GM19463 (cell line): ENCODE data around the gene SAMD3.
A peak's percentile ranks its signal among the peaks of the same experiment; 100 is the strongest.
"Not testable (repeated sequence)": the region's sequence is repeated elsewhere in the genome, so short reads cannot be mapped to it uniquely, and the experiment has no call there.

ENCODE experiments used
- ATAC-seq: cut with Tn5 transposase; IDR thresholded peaks from one replicate; pipeline ENCODE4 v1.9.1; 2021; ENCODE audit warnings: mild to moderate bottlenecking, moderate library complexity; ENCODE audit not compliant: unreplicated experiment

The SAMD3 gene

DNA sequence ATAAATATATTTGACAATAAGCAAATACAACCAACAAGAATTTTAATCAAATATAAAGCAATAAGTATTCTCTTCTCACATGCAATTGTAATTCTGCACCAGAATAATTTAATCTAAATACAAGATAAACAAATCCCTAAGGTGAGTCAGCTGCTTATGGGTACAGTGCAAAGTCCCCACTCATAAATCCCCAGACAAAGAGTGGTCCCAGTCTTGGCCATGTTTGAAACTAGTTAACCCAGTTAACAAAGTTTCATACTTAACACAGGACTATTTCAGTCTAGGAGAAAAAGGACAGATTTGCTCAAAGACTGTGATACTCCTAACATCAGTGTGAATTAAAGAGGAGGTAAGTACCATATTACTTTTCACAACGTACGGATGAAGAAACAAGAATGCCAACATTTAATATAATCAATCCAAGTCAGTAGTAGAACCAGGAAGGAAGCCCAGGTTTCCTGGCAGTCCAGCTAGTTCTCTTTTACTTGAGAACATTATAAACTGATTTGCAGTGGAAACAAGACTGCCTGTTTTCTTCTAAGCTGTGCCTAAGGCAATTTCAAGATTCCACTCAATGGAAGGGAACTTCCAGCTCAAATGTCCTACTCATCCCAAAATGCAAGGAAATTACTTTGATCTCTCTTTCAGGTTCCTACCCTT is 10.4 kb downstream of the SAMD3 start:
- no peak for ATAC-seq

DNA sequence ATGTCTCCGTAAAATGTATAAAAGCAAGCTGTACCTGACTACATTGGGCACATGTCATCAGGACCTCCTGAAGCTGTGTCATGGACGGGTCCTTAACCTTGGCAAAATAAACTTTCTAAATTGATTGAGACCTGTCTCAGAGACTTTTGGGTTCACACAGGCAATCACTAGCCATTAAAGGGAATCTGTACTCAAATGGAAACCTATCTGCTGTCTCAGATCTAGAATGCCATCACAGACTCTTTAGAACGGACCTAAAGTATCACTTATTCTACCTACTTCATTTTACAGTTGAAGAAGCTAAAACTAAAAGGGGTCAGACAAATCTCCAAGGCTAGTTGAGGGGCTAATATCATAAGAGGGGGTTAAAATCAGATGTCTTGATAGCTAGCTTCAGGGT is 11.1 kb downstream of the SAMD3 start:
- no peak for ATAC-seq

DNA sequence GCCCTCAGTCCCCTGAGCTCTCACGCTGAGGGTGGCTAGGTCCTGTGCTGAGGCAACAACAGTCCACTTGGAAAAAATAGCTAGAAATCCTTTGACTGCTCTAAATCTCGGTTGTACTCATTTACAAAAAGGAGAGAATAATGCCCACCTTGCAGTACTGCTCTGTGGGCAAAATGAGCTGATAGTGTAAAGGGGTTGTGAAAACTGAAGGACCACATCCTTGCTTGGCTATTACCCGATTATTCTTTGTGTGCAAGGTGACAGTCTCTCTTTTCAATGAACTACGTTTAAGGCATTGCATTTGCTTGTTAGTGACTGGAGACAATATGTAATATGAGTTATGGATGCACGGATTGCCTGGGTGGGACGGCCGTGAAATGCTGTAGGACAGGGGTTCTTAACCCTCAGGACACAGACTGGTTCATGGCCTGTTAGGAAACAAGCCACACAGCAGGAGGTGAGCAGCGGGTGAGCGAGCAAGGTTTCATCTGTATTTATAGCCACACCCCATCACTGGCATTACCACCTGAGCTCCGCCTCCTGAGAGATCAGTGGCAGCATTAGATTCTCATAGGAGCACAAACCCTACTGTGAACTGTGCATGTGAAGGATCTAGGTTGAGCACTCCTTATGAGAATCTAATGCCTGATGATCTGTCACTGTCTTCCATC is 14.6 kb downstream of the SAMD3 start:
- no peak for ATAC-seq

DNA sequence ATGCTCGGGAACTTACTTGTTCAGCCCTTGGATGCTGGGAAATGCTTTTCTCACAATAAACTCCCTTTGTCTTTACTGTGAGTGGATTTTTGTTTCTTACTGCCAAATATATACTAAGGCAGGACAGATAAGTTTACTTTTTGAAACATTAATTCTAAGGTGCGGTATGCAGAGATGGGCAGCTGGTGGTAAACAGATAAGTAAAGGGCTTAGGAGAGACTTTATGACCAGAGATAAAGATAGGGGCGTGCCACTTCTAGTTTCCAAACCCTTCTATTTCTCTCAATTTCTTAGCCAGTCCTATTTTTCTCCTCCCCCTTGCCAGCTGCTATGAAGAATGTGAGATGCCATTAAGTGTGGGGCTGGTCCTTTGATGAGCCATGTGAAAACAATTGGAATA is 16.3 kb downstream of the SAMD3 start:
- no peak for ATAC-seq

DNA sequence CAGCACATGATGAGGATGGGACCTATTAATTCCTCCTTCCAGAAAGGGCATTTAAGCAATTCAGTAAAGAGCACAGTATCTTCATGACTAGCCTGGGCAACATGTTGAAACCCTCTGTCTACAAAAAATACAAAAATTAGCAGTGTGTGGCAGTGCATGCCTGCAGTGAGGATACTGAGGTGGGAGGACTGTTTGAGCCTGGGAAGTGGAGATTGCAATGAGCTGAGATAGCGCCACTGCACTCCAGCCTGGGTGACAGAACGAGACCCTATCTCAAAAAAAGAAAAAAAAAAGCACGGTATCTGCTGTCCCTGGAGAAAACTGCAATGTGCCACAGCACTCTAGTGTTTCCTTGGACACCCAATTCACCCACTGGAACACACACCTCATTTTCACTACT is 18.4 kb downstream of the SAMD3 start:
- no peak for ATAC-seq

DNA sequence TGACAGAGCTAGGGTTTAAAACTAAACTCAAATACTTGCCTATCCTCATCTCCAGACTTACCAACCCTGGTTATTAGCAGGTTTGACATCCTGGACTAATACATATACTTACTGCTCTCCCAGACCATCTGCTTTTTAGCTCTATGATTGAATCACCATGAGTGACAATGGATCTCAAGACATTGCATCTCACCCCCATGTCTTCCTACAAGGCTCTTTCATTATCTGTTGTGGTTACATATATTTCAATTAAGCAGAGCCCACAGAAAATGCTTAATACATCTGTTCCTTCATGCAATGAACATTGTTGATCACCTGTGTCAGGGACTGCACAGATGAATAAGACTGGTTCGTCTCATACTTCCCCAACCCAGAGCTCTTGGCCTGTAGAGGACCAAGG is 19.4 kb downstream of the SAMD3 start:
- ATAC-seq = no peak

DNA sequence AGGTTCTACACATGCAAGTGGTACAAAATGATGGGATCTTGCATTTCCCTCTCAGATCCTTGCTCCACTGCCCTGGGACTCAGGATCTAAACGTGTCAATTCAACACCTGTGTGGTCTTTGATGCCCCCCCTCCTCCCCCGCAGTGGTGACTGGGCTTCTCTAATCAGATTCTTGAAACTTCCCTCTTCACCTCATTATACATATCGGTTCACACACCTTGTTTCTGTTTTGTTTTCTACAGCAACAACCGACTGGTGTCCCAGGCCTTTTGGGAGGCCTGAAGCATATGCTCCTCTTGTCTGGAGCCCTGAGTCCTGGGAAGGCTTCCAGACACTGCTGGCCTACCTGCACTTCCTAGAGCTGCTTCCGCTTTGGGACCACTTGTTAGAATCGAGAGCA is 20.0 kb downstream of the SAMD3 start:
- ATAC-seq = peak; percentile 78

DNA sequence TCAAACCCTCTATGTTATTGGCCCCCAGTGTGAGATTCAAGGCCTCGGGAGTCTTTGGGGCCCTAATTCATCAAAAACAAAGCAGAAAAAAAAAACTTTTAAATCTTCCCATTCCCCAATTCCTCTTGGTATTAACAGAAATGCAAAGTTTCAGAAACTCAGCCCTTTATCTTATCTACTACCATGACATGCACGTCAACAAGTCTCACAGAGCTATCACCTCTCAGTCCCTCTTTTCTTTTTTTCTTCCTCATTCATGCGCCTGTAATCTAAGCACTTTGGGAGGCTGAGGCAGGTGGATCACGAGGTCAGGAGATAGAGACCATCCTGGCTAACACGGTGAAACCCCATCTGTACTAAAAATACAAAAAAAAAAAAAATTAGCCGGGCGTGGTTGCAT is 22.7 kb downstream of the SAMD3 start:
- no peak for ATAC-seq

DNA sequence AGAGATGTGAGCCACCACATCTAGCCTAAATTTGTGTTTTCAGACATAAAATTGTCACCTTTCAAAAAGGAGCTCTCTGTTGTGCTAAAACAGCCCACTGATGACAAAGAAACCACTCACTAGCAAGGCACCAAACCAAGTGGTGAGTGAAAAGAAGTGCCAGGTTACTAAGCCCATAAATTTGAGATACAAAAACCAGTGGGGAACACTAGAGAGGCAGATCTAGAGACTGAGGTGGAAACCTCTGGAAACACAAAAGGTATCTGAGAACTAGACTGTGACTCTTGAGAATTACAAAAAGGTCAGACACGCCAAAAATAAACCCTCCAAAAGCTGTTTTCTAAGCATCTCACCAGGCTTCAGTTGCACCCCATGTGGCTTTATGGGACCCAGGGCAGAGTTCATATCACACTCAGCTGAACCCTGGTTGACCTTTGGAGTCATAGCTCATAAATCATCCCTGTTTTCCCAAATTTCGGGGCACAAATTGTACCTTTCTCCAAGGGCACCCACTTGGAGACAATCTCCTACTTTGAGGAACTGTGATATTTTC is 24.2 kb downstream of the SAMD3 start:
- ATAC-seq = no peak

DNA sequence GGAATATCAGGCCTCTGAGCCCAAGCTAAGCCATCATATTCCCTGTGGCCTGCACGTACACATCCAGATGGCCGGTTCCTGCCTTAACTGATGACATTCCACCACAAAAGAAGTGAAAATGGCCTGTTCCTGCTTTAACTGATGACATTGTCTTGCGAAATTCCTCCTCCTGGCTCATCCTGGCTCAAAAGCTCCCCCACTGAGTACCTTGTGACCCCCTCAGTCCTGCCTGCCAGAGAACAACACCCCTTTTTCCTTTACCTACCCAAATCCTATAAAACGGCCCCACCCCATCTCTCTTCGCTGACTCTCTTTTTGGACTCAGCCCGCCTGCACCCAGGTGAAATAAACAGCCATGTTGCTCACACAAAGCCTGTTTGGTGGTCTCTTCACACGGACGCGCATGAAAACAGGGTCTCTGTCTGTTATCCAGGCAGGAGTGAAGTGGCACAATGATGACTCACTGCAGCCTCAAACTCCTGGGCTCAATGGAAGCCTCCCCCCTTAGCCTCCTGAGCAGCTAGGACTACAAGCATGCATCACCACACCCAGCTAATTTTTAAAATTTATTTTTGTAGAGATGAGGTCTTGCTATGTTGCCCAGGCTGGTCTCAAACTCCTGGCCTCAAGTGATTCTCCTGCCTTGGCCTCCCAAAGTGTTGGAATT is 24.8 kb downstream of the SAMD3 start:
- not testable (repeated sequence) for ATAC-seq

DNA sequence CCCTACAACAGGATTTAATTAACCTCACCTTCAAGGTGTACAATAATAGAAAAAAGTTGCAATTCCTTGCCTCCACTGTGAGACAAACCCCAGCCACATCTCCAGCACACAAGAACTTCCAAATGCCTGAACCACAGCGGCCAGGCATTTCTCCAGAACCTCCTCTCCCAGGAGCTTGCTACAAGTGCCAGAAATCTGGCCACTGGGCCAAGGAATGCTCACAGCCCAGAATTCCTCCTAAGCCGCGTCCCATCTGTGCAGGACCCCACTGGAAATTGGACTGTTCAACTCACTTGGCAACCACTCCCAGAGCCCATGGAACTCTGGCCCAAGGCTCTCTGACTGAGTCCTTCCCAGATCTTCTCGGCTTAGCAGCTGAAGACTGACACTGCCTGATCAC is 28.3 kb downstream of the SAMD3 start:
- ATAC-seq = not testable (repeated sequence)

DNA sequence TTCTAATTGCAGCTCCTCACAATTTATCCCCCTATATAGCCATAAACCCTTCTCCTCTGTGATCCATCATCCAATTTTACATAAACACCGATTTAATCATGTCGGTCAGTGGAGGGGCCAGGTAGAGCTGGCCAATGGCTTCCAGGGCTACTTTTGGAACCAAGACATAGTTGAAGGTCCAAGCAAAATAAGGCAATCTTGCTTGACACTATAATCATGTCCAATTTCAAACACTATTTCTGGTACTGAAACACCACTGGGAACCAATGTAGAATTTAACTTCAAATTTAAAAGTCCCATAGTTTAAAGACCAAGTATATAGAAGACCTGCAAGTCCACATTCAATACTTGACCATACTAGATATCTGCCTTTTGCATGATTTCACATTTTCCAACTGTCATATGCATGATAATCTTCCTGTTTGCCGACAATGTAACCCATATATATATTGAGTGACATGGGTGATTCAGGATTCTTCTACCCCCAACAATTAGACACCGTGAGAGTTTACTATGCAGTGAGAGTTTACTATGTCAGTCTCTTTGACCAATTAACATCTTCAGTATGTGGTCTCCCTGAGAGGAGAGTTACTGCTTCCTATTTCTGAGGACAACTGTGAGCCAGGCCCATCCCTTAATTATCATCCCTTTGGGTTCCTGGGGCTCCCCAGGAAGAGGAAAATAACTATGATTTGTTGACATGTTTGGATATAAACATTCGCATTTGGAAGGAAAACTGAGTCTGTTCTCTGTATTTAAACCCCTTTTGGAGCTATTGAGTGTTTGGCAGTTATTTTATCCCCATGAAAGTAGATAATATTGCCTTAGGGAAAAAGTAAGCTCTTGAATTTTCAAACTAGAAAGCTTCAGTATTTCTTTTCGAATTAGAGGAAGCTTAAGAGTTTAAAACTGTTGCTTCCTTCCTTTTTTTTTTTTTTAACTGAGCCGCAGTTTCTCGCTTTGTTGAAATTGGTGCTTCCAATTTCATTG is 31.8 kb downstream of the SAMD3 start:
- ATAC-seq = no peak

DNA sequence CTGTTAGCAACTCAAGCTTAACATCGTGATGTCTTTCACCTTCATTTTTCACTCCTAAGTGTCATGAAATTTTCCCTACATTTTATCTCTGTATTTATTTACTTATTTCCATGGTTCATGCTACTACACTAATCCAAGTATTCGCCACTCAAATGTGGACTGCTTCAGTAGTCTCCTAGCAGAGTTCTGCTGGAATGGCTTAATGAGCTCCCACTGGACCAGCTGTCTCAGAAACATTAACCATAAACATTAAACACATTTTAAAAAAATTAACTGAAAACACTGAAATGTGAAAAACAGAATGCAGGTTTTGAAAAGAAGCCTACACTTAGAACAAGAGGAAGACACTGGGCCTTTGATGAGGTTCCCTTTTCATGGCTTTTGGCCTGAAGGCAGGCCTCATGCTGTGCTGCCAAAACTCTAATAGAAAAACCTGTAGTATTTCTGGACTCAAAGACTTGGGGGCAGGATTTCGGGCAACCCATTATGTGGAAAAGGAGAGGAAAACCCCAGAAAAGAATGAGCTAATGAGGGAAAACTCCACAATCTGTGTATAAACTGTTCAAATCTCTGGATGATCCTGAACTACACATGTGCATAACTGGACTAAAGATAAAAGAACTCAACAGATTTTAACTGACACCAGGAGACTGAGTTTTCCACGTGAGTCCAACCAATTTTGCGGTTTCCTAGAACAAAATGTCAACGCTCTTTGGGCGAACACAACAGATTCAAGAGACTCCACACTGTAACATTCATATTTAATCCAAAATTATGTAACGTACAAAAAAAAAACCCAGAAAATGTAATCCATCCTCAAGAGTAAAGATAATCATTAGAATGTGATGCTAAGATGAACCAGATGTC is 33.0 kb downstream of the SAMD3 start:
- ATAC-seq = no peak

DNA sequence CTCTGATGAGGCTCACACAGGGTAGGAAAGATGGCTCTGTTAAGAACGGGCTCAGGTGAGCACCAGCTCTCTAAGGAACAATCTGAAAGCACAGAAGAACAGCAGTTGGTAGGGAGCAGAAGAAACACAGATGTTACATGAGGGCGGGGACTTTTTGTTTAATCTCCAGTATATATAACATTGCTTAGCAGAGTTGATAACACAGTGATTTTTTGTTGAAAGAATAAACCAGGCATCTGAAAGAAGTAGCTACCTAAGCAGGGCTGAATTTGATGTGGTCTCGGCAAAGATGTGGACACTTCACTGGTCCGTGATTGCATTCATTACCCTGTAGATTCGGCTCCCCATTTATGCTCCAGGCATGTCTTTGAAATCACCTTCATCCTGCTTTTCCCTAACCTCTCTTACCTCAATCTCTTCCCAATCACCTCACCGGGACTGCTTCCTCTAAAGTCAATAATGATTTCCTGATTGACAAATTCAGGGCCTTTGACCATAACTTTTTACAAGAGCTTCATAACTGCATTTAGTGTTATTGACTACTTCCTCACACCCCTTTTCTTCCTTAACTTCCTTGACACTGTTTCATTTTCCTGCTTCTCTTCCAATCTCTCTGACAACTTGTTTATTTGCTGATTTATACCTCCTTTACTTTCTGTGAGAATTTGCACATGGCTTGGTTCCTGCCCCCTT is 34.4 kb downstream of the SAMD3 start:
- ATAC-seq = no peak

DNA sequence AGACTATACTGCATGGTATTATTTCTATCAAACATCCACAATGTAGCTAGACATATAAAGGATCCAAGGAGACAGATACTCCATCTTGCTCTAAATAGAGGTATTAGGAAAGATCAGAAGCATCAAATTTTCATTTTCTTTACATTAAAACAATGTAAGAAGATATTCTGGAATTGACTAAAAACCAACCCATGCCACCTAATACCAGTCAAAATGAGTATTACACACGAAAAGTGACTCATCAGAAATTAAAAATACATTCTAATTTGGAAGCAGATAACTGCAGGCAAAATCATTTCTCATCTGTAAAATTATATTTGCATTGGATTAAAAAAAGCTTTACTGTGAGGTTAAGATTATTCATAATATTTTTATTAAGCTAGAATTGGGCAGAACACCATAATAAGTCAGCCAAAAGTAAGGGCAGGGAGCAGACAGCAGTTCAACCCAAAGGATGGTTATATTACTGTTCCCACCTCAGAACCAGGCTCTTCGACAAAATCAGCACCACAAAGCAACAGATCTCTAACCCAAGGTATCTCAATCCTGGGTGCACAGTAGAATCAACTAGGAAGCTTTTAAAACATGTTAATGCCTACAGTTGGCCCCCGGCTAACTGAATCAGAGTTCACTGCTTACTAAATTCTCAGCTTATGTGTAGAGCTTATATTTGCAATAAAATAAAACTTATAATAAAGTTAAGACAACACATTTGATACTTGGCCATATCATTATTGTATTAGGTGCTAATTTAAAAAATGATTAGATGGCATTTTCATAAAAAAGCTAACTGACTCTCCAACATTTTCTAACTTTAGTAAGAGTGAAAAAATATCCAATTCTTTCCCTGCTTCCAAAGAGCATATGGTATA is 35.2 kb downstream of the SAMD3 start:
- no peak for ATAC-seq

DNA sequence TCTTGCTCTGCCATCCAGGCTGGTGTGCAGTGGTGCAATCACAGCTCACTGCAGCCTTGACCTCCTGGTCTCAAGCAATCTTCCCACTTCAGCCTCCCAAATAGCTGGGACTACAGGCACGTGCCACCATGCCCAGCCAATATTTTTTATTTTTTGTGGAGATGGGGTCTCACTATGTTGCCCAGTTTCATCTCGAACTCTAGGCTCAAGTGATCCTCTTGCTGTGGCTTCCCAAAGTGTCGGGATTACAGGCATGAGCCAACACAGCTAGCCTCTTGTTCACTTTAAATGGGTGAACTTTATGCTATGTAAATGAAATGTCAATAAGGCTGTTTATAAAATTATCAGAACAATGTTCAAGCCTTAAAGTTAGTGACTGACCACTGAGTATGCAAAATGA is 37.1 kb downstream of the SAMD3 start:
- ATAC-seq = no peak

DNA sequence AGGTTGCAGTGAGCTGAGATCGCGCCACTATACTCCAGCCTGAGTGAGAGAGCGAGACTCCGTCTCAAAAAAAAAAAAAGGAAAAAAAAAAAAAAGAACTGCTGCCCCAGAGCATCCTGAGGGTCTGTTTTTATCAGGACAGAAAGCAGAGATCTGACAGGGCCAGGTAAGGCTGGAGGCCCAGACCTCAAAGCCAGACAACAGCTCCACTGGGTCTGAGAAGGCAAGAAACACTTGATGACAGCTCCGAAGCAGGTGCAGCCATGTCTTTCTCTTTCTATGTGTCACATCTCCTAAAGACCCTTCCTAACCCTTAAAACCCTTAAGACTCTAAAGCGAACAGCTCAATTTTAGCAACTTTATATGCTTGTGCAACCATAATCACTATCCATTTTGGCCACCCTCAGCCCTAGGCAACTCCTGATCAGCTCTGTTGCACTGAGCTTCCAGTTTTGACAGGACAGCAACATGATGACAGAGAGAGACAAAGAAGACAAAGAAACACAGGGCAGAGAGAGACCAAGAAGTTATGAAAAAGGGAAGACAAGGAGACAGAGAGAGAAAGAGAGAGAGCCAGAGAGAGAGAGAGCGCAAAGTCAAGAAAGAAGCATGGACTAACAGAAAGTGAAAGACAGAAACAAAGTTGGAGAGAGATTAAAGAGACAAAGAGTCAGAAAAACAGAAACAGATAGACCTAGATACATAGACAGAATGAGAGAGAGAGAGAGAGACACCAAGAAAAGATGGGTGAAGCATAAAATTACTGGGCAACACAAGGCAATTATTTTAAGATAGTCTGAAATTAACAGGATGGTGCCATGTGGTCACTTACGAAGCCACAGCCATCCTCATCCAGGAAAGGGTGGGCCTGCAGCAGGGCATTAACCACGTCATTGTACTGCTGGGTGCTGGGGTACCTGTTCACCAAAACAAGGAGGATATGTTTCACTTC is 39.2 kb downstream of the SAMD3 start:
- ATAC-seq = peak; percentile 53
